PC-3 (cell line): Measurements from ENCODE around the gene PODXL2. TPM values are rescaled to one million over a fixed set of nuclear protein-coding genes. Genes with fewer than 3 reads are reported as not detected.

Experiments
- ATAC-seq: fragments of 200-7000 bp; cut with Tn5 transposase; 2 replicates; pipeline ENCODE4 v1.9.1; 2020; ENCODE audit warnings: mild to moderate bottlenecking, moderate library complexity
- BruUV-seq: library from RNA; stranded (reverse); fragments of 400-500 nt; replicated peaks from 2 replicates; lab custom pipeline; 2021; lab: Mats Ljungman, UMichigan
- CTCF ChIA-PET: fragments of 300-600 bp; sonication (Branson Sonifier 250); formaldehyde crosslinking; loops from one replicate; lab custom pipeline; 2022; ENCODE audit warnings: antibody characterized with exemption; lab: Charles Lee
- POLR2A ChIA-PET: fragments of 300-600 bp; sonication (Branson Sonifier 250); formaldehyde crosslinking; loops from one replicate; lab custom pipeline; 2022; ENCODE audit warnings: antibody characterized with exemption; ENCODE audit not compliant: unreplicated experiment; lab: Charles Lee
- DNase-seq: peaks from one replicate; pipeline ENCODE4 v3.0.0-alpha.2; 2015
- H2AFZ ChIP-seq: fragments of 300-600 bp; sonication (generic); 2 replicates; pipeline ENCODE4 v1.6.0; 2016; ENCODE audit warnings: antibody characterized with exemption, low read length
- H3F3A ChIP-seq: fragments of 300-600 bp; sonication (generic); one replicate; pipeline ENCODE4 v1.6.0; 2017; ENCODE audit warnings: antibody characterized with exemption, low read length, control low read depth, mild to moderate bottlenecking; ENCODE audit not compliant: unreplicated experiment
- H3K27ac ChIP-seq: fragments of 300-600 bp; sonication (generic); 2 replicates; pipeline ENCODE4 v1.5.1; 2016; ENCODE audit warnings: mild to moderate bottlenecking, low read length
- H3K27me3 ChIP-seq: fragments of 300-600 bp; sonication (generic); 2 replicates; pipeline ENCODE4 v1.6.1; 2016; ENCODE audit warnings: low read length, mixed read lengths
- H3K36me3 ChIP-seq: fragments of 300-600 bp; sonication (generic); 2 replicates; pipeline ENCODE4 v1.6.1; 2016; ENCODE audit warnings: low read depth, mixed run types, low read length, mixed read lengths
- H3K4me1 ChIP-seq: fragments of 300-600 bp; sonication (generic); 2 replicates; pipeline ENCODE4 v1.5.1; 2016; ENCODE audit warnings: low read length; ENCODE audit not compliant: insufficient read depth
- H3K4me2 ChIP-seq: fragments of 300-600 bp; sonication (generic); 2 replicates; pipeline ENCODE4 v1.6.0; 2016; ENCODE audit warnings: low read length
- H3K4me3 ChIP-seq: fragments of 300-600 bp; sonication (generic); 2 replicates; pipeline ENCODE4 v1.5.1; 2016; ENCODE audit warnings: mild to moderate bottlenecking, low read length, mixed read lengths
- H3K79me2 ChIP-seq: fragments of 300-600 bp; sonication (generic); 2 replicates; pipeline ENCODE4 v1.6.1; 2017; ENCODE audit warnings: low read length, mixed read lengths
- H3K9ac ChIP-seq: fragments of 300-600 bp; sonication (generic); 2 replicates; pipeline ENCODE4 v1.6.0; 2016; ENCODE audit warnings: mild to moderate bottlenecking, low read length
- H3K9me2 ChIP-seq: fragments of 300-600 bp; sonication (generic); replicated peaks from 2 replicates; pipeline ENCODE4 v1.6.1; 2016; ENCODE audit warnings: mixed run types, low read length, mixed read lengths
- H3K9me3 ChIP-seq: fragments of 300-600 bp; sonication (generic); 2 replicates; pipeline ENCODE4 v1.6.1; 2016; ENCODE audit warnings: low read length, mixed read lengths
- H4K20me1 ChIP-seq: fragments of 300-600 bp; sonication (generic); 2 replicates; pipeline ENCODE4 v1.6.1; 2016; ENCODE audit warnings: low read length, mixed read lengths
- EZH2 ChIP-seq: fragments of 300-600 bp; sonication (generic); IDR thresholded peaks from one replicate; pipeline ENCODE4 v1.6.1; 2017; ENCODE audit warnings: antibody characterized with exemption, mild to moderate bottlenecking, low read length; ENCODE audit not compliant: unreplicated experiment
- EZH2phosphoT487 ChIP-seq: fragments of 300-600 bp; sonication (generic); IDR thresholded peaks from 2 replicates; pipeline ENCODE4 v1.6.1; 2018; ENCODE audit warnings: mild to moderate bottlenecking, antibody characterized with exemption, low read length, borderline replicate concordance
- intact Hi-C: fragments of 100-400 bp; cut with micrococcal nuclease; formaldehyde crosslinking; loops from 2 replicates; pipeline ENCODE4 v1.9.0; 2023
- total RNA-seq: library from RNA; depleted of rRNA; stranded (reverse); fragments of >200 nt; gene quantifications from 2 replicates; pipeline ENCODE4 v1.2.3, GENCODE V29; 2014
- TF ChIP-seq, protein P1 (sequence below): fragments of 300-600 bp; sonication (generic); conservative IDR thresholded peaks from 2 replicates; pipeline ENCODE4 v1.5.1; 2017; ENCODE audit warnings: antibody characterized with exemption, low read depth, mild to moderate bottlenecking, low read length

PODXL2 gene
- total RNA-seq, 1 experiment from 2014 or later: 32.4 TPM

GRCh38 chr3:127685708-127686511 lies 56.9 kb downstream of the PODXL2 start:
- Histone ChIP-seq H3K9me2 (no peaks in the 10 kb centered on the region), H2AFZ (no peak overlapping the region), H3K9ac (no peak overlapping the region), H3K4me1 (peaks cover 16% of the 10 kb centered on the region), H3F3A (no peaks in the 10 kb centered on the region), H3K9me3 (no peaks in the 10 kb centered on the region), H3K79me2 (no peaks in the 10 kb centered on the region), H4K20me1 (no peaks in the 10 kb centered on the region), H3K36me3 (no peaks in the 10 kb centered on the region), H3K4me3 (no peak overlapping the region), H3K27me3 (no peaks in the 10 kb centered on the region), H3K27ac (no peak overlapping the region), H3K4me2 (no peak overlapping the region)
- DNase-seq: no peak
- no peak for ATAC-seq
- no TSS peak for BruUV-seq
- ChIA-PET POLR2A (no interaction called here), CTCF (no interaction called here)
- intact Hi-C loops: no loop called here
- TF ChIP-seq EZH2phosphoT487 (no peak), EZH2 (no peak)
- TF ChIP-seq, protein P1, sequence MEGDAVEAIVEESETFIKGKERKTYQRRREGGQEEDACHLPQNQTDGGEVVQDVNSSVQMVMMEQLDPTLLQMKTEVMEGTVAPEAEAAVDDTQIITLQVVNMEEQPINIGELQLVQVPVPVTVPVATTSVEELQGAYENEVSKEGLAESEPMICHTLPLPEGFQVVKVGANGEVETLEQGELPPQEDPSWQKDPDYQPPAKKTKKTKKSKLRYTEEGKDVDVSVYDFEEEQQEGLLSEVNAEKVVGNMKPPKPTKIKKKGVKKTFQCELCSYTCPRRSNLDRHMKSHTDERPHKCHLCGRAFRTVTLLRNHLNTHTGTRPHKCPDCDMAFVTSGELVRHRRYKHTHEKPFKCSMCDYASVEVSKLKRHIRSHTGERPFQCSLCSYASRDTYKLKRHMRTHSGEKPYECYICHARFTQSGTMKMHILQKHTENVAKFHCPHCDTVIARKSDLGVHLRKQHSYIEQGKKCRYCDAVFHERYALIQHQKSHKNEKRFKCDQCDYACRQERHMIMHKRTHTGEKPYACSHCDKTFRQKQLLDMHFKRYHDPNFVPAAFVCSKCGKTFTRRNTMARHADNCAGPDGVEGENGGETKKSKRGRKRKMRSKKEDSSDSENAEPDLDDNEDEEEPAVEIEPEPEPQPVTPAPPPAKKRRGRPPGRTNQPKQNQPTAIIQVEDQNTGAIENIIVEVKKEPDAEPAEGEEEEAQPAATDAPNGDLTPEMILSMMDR: no peak

DNA sequence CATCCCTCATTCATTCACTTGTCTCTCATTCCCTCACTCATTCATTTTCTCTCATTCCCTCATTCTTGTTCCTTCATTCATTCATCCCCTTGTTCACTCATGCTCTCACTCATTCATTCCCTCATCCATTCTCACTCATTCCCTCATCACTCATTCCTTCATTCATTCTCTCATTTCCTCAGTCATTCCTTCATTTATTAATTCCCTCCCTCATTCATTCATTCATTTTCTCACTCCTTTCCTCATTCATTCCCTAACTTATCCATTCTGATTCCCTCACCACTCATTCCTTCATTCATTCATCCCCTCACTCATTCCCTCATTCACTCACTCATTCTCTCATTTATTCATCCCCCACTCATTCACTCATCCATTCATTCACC lies 57.5 kb downstream of the PODXL2 start:
- TF ChIP-seq, protein P1: no peak
- TF ChIP-seq EZH2 (no peak), EZH2phosphoT487 (no peak)
- CTCF ChIA-PET: no interaction called here
- H3K36me3 ChIP-seq: no peaks in the 10 kb centered on the region
- H3K27ac ChIP-seq: no peak overlapping the region
- H3K27me3 ChIP-seq: no peaks in the 10 kb centered on the region
- H3K4me2 ChIP-seq: no peak overlapping the region
- H3K4me1 ChIP-seq: peaks cover 16% of the 10 kb centered on the region
- H3F3A ChIP-seq: no peaks in the 10 kb centered on the region
- H3K79me2 ChIP-seq: no peaks in the 10 kb centered on the region
- ATAC-seq: no peak
- no peaks in the 10 kb centered on the region for H3K9me3 ChIP-seq
- H3K9me2 ChIP-seq: no peaks in the 10 kb centered on the region
- POLR2A ChIA-PET: no interaction called here
- no TSS peak for BruUV-seq
- intact Hi-C loops: no loop called here
- no peak overlapping the region for H2AFZ ChIP-seq
- no peak for DNase-seq
- no peak overlapping the region for H3K4me3 ChIP-seq
- no peak overlapping the region for H3K9ac ChIP-seq
- H4K20me1 ChIP-seq: no peaks in the 10 kb centered on the region

DNA sequence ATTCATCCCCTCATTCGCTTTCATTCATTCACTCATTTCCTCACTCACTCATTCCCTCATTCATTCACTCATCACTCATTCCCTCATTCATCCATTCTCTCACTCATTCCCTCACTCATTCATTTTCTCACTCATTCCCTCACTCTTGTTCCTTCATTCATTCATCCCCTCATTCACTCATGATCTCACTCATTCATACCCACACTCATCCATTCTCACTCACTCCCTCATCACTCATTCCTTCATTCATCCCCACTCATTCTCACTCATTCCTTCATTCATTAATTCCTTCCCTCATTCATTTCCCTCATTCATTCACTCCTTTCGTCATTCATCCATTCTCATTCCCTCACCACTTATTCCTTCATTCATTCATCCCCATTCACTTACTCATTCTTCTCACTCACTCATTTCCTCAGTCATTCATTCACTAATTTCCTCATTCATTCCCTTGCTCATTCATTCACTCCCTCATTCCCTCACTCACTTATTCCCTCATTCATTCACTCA lies 58.3 kb downstream of the PODXL2 start:
- DNase-seq: no peak
- no peaks in the 10 kb centered on the region for H3F3A ChIP-seq
- no peaks in the 10 kb centered on the region for H3K9me2 ChIP-seq
- H3K4me3 ChIP-seq: no peak overlapping the region
- H3K9ac ChIP-seq: no peak overlapping the region
- no peaks in the 10 kb centered on the region for H4K20me1 ChIP-seq
- no peak overlapping the region for H3K4me2 ChIP-seq
- CTCF ChIA-PET: no interaction called here
- H3K27me3 ChIP-seq: no peaks in the 10 kb centered on the region
- TF ChIP-seq EZH2phosphoT487: no peak
- TF ChIP-seq, protein P1: no peak
- no peak for TF ChIP-seq EZH2
- H2AFZ ChIP-seq: no peak overlapping the region
- no peak overlapping the region for H3K27ac ChIP-seq
- no peaks in the 10 kb centered on the region for H3K36me3 ChIP-seq
- H3K4me1 ChIP-seq: peaks cover 16% of the 10 kb centered on the region
- BruUV-seq: no TSS peak
- ATAC-seq: no peak
- intact Hi-C loops: no loop called here
- POLR2A ChIA-PET: no interaction called here
- H3K79me2 ChIP-seq: no peaks in the 10 kb centered on the region
- no peaks in the 10 kb centered on the region for H3K9me3 ChIP-seq
